GM19025 (cell line): ENCODE measurements around the gene CSF2RB.

Experiments
- ATAC-seq: cut with Tn5 transposase; IDR thresholded peaks from one replicate; pipeline ENCODE4 v1.9.1; 2021; ENCODE audit warnings: mild to moderate bottlenecking, low read depth, moderate library complexity; ENCODE audit not compliant: unreplicated experiment

CSF2RB gene

GRCh38 chr22:36886016-36886415 lies 27.4 kb upstream of the CSF2RB start:
- no peak for ATAC-seq

GRCh38 chr22:36887162-36887561 lies 26.3 kb upstream of the CSF2RB start:
- no peak for ATAC-seq

DNA sequence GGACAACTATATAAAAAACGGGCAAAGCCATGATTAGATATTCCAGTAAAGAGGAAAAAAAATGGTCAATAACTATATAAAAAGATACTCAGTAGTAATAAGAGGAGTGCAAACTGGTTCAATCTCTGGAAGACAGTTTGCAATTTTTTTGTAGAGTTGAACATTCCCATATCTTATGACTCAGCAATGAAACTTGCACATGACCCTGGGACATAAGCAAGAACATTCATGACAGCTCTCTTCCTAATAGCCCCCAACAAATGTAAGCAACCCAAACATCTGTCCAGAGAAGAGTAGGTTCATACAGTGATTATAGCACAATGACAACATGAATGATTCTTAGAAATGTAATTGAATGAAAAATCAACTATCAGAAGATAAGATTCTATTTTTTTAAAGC lies 21.8 kb upstream of the CSF2RB start:
- ATAC-seq, result no peak

GRCh38 chr22:36892292-36892691 lies 21.1 kb upstream of the CSF2RB start:
- ATAC-seq, result no peak

DNA sequence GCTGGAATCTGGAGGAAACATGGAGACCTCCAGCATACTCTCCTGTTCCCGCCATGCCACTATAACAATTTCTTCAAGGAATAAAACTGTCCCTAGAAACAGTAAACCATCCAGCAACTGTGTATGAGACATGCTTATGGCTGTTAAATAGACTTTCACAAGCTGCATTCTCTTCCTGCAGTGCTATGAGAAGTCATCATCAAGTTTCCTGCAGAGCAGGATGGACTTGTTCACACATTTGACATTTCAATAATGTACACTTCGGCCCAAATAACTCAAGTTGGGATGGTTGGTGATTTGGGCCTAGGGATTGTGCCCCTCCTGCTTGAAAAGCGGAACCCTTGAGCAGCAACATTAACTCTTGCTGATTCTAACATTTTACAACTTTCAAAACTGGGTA lies 20.2 kb upstream of the CSF2RB start:
- ATAC-seq, result no peak

DNA sequence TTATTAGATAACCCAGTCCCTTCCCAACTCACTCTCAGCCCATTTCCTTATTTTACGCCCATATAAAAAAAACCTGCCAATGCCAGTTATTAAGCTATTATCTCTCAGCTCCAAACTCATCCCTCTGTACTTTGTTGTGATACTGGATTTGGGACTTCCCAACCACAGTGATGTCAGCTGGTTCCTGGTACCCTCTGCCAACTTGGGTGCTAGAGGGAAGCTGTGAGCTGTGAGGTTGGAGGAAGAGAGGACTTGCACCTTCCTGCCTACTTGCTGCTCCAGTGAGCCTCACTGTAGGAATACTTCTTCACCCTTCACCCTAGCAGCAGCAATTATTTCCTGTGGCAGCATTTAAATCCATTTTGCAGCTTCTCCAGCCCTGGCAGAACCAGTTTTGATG lies 19.2 kb upstream of the CSF2RB start:
- no peak for ATAC-seq

- no peak for ATAC-seq
These were observed 15.8 kb upstream of the CSF2RB start for GRCh38 chr22:36897611-36898010.

- ATAC-seq, result no peak
These were observed 14.7 kb upstream of the CSF2RB start for GRCh38 chr22:36898690-36899089.

DNA sequence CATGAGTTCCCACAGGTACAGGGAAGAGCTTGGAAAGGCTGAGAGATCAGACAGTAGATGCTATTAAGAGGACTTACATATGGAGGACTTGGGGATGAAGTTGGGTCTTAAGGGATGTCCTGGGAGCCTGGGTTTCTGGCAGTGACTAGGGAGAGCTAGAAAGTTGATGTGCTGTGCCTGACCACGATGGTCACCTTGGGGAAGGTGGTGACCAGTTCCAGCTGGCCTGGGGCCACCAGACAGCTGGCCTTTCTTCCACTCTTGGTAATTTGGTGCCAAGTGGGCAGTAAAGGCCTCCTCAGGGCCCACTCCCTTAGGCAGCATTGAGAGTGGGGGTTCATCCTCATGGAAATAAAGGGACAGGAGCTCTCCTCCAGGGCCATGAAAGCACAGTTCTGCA lies 13.9 kb upstream of the CSF2RB start:
- ATAC-seq, result no peak

DNA sequence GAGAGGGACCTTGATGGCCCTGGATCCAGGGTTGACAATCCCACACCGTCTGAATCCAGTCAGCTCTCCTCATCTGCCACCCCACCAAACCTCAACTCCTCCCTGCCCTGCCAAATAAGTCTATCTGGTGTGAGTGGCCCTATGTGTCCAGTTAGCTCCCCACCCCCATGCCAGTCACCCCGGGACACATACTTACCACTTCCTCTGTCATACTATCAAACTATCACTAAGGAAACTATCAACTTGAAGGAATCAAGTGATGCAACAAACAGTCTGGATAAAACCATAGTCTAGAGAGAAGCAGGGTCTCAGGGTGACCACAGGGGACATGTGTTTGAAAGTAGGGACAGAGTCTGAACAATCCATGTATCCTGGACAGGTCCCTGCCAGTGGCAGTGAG lies 13.2 kb upstream of the CSF2RB start:
- ATAC-seq, result no peak

DNA sequence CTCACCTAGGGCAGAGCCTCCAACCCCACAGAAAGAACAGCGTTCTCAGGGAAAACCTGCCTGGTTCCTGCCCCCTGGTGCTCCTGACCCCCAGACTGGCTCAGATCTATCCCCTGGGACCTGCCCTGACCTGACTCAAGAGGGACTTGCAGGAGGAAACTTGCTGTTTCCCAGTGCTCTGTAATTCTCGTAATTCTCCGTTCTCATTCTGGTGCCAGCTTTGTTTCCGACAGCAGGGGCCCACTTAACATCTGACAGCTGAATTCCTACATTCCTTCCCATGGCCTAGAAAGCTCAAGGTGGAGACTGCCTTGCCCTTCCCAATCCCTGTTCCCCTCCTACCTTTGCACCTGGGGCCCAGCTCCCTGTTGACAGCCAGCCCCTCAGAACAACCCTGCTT lies 12.5 kb upstream of the CSF2RB start:
- no peak for ATAC-seq

DNA sequence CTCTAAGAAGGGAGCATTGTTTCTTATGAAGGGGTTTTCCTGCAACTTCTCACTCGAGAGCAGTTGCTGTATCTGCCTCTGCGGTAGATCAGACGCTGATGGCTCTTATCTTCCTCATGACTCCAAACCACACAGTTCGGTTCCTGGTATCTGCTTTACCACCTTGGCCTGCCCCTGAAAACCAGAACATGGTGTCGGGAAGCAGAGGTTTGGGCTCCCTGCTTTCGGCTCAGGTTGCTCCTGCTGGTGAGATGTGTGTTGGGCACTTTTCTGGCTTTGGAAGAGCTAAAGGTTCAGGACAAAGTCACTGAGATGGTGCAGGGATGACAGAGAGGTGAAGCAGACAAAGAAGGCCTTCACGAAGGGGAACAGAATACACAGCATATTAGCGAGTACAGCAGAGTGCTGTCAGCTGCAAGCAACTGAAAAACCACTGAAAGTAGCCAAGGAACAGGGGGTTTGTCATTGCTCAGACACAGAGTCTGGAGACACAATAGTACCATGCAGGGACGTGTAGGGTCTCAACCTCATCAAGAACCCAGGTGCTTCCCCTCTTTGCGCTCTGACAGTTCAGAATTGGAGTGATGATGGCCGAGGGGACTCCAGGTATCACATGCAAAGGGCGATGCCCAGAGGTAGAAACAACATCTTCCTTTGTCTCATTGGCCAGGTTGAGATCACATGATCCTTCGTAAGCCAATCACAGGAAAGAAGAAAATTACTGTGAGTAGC lies 11.9 kb upstream of the CSF2RB start:
- peak; percentile 66 for ATAC-seq

DNA sequence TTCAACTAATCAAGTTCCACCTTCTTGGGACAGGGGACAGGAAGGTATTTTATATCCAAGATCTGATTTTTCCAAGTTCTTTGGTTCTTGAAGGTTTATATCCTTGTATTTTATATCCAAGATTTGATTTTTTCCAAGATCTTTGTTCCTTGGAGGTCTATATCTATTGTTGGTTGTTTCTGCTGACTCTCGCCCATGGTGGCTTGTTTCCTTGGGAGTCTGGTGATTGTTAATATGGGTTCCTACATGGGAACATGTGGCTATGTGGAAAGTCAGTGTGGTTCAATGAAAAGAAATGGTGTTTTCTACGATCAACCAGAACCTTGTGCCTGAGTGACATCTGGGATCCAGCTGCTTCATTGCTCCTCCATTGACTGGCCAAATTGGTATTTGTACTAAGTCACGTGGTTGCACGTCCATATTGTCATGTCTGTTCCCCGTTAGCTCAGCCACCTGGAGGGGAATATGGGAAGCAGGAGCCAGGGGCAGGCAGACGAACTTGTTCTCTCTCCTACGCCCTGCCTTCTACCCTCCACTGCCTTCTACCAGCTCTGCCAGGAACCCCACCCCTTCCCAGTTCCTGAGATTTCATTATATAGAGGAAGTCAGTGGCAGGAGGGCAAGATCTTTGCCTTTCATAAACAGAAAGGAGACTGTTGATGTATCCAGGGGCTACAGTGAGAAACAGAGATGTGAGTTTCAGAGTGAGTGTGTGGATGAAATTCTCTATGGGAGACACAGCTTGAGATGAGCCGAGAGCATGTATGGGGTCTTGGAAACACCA lies 11.1 kb upstream of the CSF2RB start:
- ATAC-seq, result no peak

DNA sequence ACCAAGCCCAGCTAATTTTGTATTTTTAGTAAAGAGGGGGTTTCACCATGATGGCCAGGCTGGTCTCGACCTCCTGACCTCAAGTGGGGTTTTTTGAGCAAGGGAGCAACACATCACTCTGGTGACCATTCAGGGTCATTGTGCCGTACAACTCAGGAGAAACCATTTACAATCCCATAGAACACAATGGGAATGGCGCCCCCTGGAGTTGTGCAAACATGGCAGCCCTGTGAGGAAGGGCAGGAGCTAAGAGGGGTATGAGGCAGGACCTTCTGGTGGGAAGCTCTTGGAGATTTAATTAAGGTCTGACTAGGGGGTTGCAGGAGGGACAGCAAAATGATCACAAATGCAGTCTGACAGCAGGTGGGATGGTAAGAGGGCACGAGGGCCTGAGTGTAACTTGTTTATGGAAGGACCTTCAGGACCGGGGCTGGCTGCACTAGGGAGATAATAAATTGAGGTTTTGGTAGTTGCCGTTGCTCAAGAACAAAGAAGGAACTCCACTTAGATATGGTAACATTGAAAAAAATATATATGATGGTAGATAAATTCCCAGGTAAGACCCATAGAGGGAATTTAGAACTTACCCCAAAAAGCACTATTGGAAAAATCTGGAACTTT lies 9.1 kb upstream of the CSF2RB start:
- ATAC-seq, result no peak

DNA sequence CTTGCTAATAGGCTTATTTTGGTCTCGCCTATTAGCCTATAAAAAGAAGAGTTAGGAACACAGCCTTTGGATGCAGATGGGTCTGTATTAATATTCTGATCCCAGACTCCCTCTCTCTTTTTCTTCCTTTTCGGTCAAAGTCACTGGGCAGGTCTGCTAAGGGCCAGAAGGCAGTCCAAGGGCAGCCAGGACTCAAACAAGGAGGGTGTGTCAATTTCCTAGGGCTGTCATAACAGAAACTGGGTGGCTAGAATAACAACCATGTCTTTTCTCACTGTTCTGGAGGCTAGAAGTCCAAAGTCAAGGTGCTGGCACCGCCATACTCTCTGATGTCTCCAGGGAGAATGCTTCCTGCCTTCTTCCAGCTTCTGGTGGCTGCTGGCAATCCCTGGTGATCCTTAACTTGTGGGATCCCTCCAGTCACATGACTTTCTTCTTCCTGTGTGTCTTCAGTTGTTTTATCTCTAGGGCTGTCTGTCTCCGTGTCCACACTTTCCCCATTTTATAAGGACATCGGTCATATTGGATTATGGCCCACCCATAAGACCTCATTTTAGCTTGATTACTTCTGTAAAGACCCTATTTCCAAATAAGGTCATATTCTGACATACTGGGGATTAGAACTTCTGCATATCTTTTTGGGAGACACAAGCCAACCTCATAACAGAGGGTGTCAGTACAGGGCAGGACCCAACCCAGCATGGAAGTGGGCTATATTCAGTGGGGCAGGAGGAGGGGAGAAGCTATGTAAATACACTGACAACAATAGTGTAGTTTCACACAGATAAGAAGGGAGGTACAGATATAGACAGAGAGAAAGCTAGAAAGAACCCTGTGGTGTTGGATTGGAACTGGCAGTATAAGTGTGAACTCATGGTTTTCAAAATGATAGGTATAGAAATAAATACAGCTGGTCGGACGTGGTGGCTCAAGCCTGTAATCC lies 5.9 kb upstream of the CSF2RB start:
- ATAC-seq, result no peak

DNA sequence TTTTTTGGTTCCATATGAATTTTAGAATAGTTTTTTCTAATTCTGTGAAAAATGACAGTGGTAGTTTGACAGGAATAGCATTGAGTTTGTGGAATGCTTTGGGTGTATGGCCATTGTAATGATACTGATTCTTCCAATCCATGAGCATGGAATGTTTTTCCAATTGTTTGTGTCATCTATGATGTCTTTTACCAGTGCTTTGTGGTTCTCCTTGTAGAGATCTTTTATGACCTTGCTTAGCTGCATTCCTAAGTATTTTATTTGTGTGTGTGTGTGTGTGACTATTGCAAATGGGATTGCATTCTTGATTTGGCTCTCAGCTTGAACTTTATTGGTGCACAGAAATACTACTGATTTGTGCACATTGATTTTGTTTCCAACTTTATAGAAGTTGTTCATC lies 3.0 kb upstream of the CSF2RB start:
- no peak for ATAC-seq

DNA sequence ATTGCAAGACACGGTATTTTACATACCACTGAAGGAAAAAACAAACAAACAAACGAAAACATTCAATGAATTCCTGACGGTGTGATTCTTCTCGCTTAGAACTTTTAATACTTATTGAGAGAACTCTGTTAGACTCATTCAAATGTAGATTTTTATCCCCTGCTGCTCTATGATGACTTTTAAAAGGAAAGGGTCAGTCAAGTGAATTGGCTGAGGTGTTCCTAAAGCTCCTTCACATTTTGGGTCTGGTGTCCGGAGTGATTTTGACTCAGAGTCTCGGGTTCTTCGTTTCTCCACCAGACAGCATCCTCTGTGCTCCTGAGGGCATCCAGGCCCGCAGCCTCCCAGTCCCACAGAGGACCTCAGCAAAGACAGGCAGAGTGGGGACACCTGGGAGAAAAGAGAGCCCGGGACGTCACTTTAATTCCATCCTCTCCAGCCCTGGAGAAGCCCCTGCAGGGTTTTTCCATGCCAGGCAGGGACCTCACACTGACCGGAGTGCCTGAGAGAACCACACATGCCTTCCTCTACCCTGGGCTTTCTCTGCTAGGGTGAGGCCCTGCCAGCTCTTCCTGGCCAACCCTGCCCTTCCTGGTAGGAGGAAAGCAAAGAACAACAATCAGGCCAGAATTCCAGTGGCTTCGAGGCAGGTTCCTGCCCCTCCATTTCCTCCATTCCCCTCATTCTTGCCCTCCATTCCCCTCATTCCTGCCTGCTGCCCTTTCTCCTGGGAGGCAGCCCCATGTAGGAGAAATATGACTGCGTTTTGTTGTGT lies 1.4 kb upstream of the CSF2RB start:
- ATAC-seq, result no peak

DNA sequence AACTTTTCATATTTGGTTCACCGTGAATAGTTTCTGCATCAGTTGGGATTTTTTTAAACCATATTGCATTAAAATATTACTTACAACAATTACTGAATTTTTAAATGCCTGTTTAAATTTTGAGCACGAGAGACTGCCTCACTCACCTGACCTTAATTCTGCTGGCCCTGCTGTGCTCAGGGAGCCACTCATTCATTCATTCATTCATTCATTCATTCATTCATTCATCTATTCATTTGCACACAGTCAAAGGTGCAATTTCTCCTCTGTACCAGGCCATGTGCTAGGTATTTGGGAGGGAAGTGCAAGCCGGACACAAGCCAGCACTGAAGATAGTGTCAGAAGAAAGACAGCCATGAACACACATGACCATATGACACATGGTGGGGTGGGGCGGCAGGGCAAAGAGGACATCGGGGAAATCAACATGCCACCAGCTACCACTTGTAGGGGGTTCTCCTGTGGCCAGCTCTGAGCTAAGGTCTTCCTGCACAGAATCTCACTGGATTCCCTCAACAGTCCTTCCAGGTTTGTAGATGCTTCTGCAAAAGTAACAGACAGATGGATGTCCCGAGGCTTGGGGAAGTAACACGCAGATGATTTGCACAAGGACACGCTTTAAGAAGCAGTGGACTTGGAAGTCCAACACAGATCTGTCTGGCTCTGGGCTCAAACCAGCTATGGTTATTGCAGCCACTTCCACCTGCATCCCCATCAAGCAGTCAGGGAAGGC lies 568 bp upstream of the CSF2RB start:
- ATAC-seq, result no peak

- no peak for ATAC-seq
These were observed 943 bp downstream of the CSF2RB start for GRCh38 chr22:36914390-36914752.
